K562 (cell line): ENCODE data around the gene SLC38A10. TPM values are rescaled to one million over a fixed set of nuclear protein-coding genes. Genes with fewer than 3 reads are reported as not detected.

ENCODE experiments used
- ATAC-seq: fragments of 200-7000 bp; cut with Tn5 transposase; 3 replicates; pipeline ENCODE4 v1.9.1; 2020; ENCODE audit warnings: moderate library complexity
- BruUV-seq: library from RNA; stranded (reverse); fragments of 400-500 nt; replicated peaks from 2 replicates; lab custom pipeline; 2021; lab: Mats Ljungman, UMichigan
- CTCF ChIA-PET: fragments of 300-600 bp; formaldehyde crosslinking; extraction: SDS; loops from one replicate; lab custom pipeline; 2021; ENCODE audit warnings: low intra/inter-chr PET ratio; lab: Yijun Ruan, JAX
- POLR2A ChIA-PET: fragments of 300-600, 350-650 bp; sonication (Branson Sonifier 250); formaldehyde crosslinking; extraction: SDS; loops from one replicate; lab custom pipeline; 2021; ENCODE audit warnings: antibody characterized with exemption, inconsistent platforms; lab: Yijun Ruan, JAX
- DNase-seq, 4 experiments: peaks; one replicate each; pipeline versions ENCODE4 v3.0.0 to v3.0.0-alpha.2; 2011 to 2018; ENCODE audit warnings: low spot score in 3 of 4, mixed read lengths in 3 of 4; ENCODE audit errors: extremely low read depth in 1 of 4
- FAIRE-seq: peaks from 2 replicates; lab custom pipeline; 2011; peaks lifted over from hg19 to GRCh38; lab: Jason Lieb, UNC
- H2AFZ ChIP-seq: 2 replicates; pipeline ENCODE4 v1.6.0; 2011; ENCODE audit warnings: low read depth, low read length, control low read depth, inconsistent platforms
- H3K27ac ChIP-seq: fragments of 200-600 bp; 3 replicates; pipeline ENCODE4 v1.8.0; 2011; ENCODE audit warnings: low read depth, mild to moderate bottlenecking, control low read depth, inconsistent platforms, low read length, moderate library complexity, mixed read lengths; ENCODE audit errors: extremely low read depth
- H3K27me3 ChIP-seq, 2 experiments: fragments of 300-600 bp in 1 of 2; 2 replicates in 1 of 2; 3 replicates in 1 of 2; pipeline versions ENCODE4 v1.6.0 to v1.8.0; 2011; ENCODE audit warnings: inconsistent platforms in 2 of 2, low read length in 2 of 2, mild to moderate bottlenecking in 1 of 2, mixed read lengths in 1 of 2, moderate library complexity in 1 of 2; ENCODE audit not compliant: control insufficient read depth in 2 of 2, insufficient read depth in 2 of 2
- H3K36me3 ChIP-seq: fragments of 300-600 bp; 3 replicates; pipeline ENCODE4 v1.8.0; 2011; ENCODE audit warnings: mild to moderate bottlenecking, low read length, inconsistent platforms; ENCODE audit not compliant: control insufficient read depth, insufficient read depth
- H3K4me1 ChIP-seq, 2 experiments: fragments of 200-600 bp in 1 of 2; replicated peaks in 1 of 2; 2 replicates in 1 of 2; 3 replicates in 1 of 2; pipeline versions ENCODE4 v1.5.1 to v1.8.0; 2011; ENCODE audit warnings: inconsistent platforms in 2 of 2, low read length in 2 of 2, mild to moderate bottlenecking in 1 of 2, mixed read lengths in 1 of 2, moderate library complexity in 1 of 2; ENCODE audit not compliant: control insufficient read depth in 2 of 2, insufficient read depth in 2 of 2
- H3K4me2 ChIP-seq: 2 replicates; pipeline ENCODE4 v1.6.1; 2011; ENCODE audit warnings: low read length, control low read depth, inconsistent platforms, mixed read lengths; ENCODE audit not compliant: insufficient read depth
- H3K4me3 ChIP-seq: fragments of 200-600 bp; sonication (generic), shearing (Covaris generic); 2 replicates; pipeline ENCODE4 v1.5.1; 2016; ENCODE audit warnings: control low read depth, inconsistent platforms
- H3K79me2 ChIP-seq: fragments of 200-600 bp; 3 replicates; pipeline ENCODE4 v1.8.0; 2011; ENCODE audit warnings: low read length, inconsistent platforms; ENCODE audit not compliant: control insufficient read depth, insufficient read depth
- H3K9ac ChIP-seq, 2 experiments: 2 replicates each; pipeline versions ENCODE4 v1.6.0 to v1.6.1; 2011; ENCODE audit warnings: low read depth in 2 of 2, low read length in 2 of 2, control low read depth in 1 of 2, inconsistent platforms in 1 of 2, mild to moderate bottlenecking in 1 of 2, mixed read lengths in 1 of 2; ENCODE audit not compliant: insufficient read depth in 1 of 2
- H3K9me1 ChIP-seq: one replicate; pipeline ENCODE4 v1.6.0; 2011; ENCODE audit warnings: inconsistent platforms, mild to moderate bottlenecking, low read length, moderate library complexity; ENCODE audit not compliant: control insufficient read depth, insufficient read depth
- H3K9me3 ChIP-seq: replicated peaks from 2 replicates; pipeline ENCODE4 v1.5.1; 2011; ENCODE audit warnings: low read depth, low read length, inconsistent platforms; ENCODE audit not compliant: control insufficient read depth, insufficient read depth
- H4K20me1 ChIP-seq: replicated peaks from 2 replicates; pipeline ENCODE4 v1.6.1; 2011; ENCODE audit warnings: low read length, inconsistent platforms, mixed read lengths; ENCODE audit not compliant: control insufficient read depth, insufficient read depth
- ARID2 ChIP-seq: fragments of 450-650 bp; IDR thresholded peaks from 2 replicates; pipeline ENCODE4 v1.6.1; 2017; ENCODE audit warnings: antibody characterized with exemption, mild to moderate bottlenecking
- C11orf30 ChIP-seq: fragments of 450-650 bp; IDR thresholded peaks from 2 replicates; pipeline ENCODE4 v1.6.1; 2016; ENCODE audit warnings: low read depth, mild to moderate bottlenecking
- EGR1 ChIP-seq: fragments of 450-650 bp; conservative IDR thresholded peaks from 2 replicates; pipeline ENCODE4 v1.6.1; 2017; ENCODE audit warnings: mild to moderate bottlenecking
- GTF2E2 ChIP-seq: fragments of 200-800 bp; sonication (Bioruptor generic); IDR thresholded peaks from 2 replicates; pipeline ENCODE4 v1.6.1; 2016; ENCODE audit warnings: missing genetic modification characterization, missing compliant biosample characterization
- MTA3 ChIP-seq: fragments of 450-650 bp; formaldehyde crosslinking; IDR thresholded peaks from 2 replicates; pipeline ENCODE4 v1.6.1; 2017; ENCODE audit warnings: mild to moderate bottlenecking, borderline replicate concordance
- NCOA2 ChIP-seq, 2 experiments: fragments of 450-650 bp; IDR thresholded peaks; 2 replicates each; pipeline ENCODE4 v1.6.1; 2018; ENCODE audit warnings: mild to moderate bottlenecking in 2 of 2, moderate library complexity in 1 of 2; ENCODE audit not compliant: partially characterized antibody in 2 of 2
- PCBP1 ChIP-seq: fragments of 200-400 bp; formaldehyde crosslinking; IDR thresholded peaks from 2 replicates; pipeline ENCODE4 v1.6.1; 2018; ENCODE audit warnings: mild to moderate bottlenecking, low read depth, low read length; ENCODE audit not compliant: poor library complexity, severe bottlenecking
- RBM22 ChIP-seq: fragments of 200-400 bp; formaldehyde crosslinking; IDR thresholded peaks from 2 replicates; pipeline ENCODE4 v1.6.1; 2018; ENCODE audit warnings: low read length, low read depth; ENCODE audit not compliant: poor library complexity, severe bottlenecking
- SAFB2 ChIP-seq: fragments of 200-400 bp; formaldehyde crosslinking; IDR thresholded peaks from 2 replicates; pipeline ENCODE4 v1.6.1; 2018; ENCODE audit warnings: borderline replicate concordance, low read length, low read depth, moderate library complexity; ENCODE audit not compliant: severe bottlenecking
- SIN3A ChIP-seq, 2 experiments: fragments of 150-350 bp in 1 of 2; IDR thresholded peaks; 2 replicates each; pipeline ENCODE4 v1.6.1; 2011 to 2016; ENCODE audit warnings: borderline replicate concordance in 2 of 2, low read depth in 2 of 2, low read length in 2 of 2, mild to moderate bottlenecking in 2 of 2, moderate library complexity in 2 of 2; ENCODE audit not compliant: control insufficient read depth in 1 of 2
- SNIP1 ChIP-seq: fragments of 450-650 bp; IDR thresholded peaks from 2 replicates; pipeline ENCODE4 v1.7.1; 2017; ENCODE audit warnings: low read depth, mild to moderate bottlenecking
- ZNF668 ChIP-seq: fragments of 250-450 bp; sonication (Bioruptor Pico); IDR thresholded peaks from 2 replicates; pipeline ENCODE4 v1.8.0; 2022; ENCODE audit warnings: mild to moderate bottlenecking, inconsistent platforms
- WGBS: fragments of 100-300 bp; shearing (Covaris generic); methylation state at CpG from one replicate; pipeline ENCODE4 v1.1.6; 2016; ENCODE audit warnings: low coverage, mixed read lengths; ENCODE audit not compliant: insufficient coverage; ENCODE audit errors: missing lambda C conversion rate; 5-methylcytosine and 5-hydroxymethylcytosine counted together
- in situ Hi-C: fragments of 300-500 bp; cut with MboI; formaldehyde crosslinking; loops from 4 replicates; pipeline ENCODE4 v1.15.0; 2018; ENCODE audit warnings: inconsistent platforms, mixed read lengths
- intact Hi-C: fragments of 100-400 bp; cut with micrococcal nuclease; formaldehyde crosslinking; loops from 2 replicates; pipeline ENCODE4 v1.14.2; 2022
- polyA plus RNA-seq, 8 experiments: library from polyadenylated mRNA; depleted of rRNA in 4 of 8; stranded (reverse) in 5 of 8; unstranded in 3 of 8; fragments of >200 nt; fragmentation: Nextera tagmentation in 2 of 8; fragmentation: Illumina TruSeq in 1 of 8; extraction: Ambion mirVana in 2 of 8; extraction: Trizol in 1 of 8; gene quantifications; 2 replicates each; pipeline versions ENCODE4 v1.2.1 to v1.2.3, GENCODE V29; 2011 to 2014; ENCODE audit warnings: inconsistent platforms in 1 of 8, missing spikeins in 1 of 8
- total RNA-seq, 7 experiments: library from RNA; depleted of rRNA in 6 of 7; stranded (reverse); fragments of >200 nt in 6 of 7; fragmentation: Illumina TruSeq in 2 of 7; extraction: Trizol in 2 of 7; gene quantifications; 2 replicates each; pipeline versions ENCODE4 v1.2.1 to v1.2.3, GENCODE V29; 2011 to 2021; ENCODE audit warnings: low replicate concordance in 1 of 7
- TF ChIP-seq, protein P1 (sequence below): fragments of 450-650 bp; IDR thresholded peaks from 2 replicates; pipeline ENCODE4 v1.6.1; 2018; ENCODE audit warnings: mild to moderate bottlenecking, low read depth; ENCODE audit not compliant: partially characterized antibody
- TF ChIP-seq, protein P2 (sequence below): fragments of 250-450 bp; sonication (Bioruptor Pico); IDR thresholded peaks from 2 replicates; pipeline ENCODE4 v1.8.0; 2022; ENCODE audit warnings: moderate library complexity, mild to moderate bottlenecking, inconsistent platforms
- TF ChIP-seq, protein P3 (sequence below): fragments of 450-650 bp; IDR thresholded peaks from 2 replicates; pipeline ENCODE4 v1.7.0; 2016; ENCODE audit warnings: borderline replicate concordance

SLC38A10 gene
- total and polyA plus RNA-seq, 9 of the 15 experiments (the other 6 are each of a cell fraction or from before 2014, with no cell fraction given) = 0.45 to 54.2 (median 13.8) TPM

DNA sequence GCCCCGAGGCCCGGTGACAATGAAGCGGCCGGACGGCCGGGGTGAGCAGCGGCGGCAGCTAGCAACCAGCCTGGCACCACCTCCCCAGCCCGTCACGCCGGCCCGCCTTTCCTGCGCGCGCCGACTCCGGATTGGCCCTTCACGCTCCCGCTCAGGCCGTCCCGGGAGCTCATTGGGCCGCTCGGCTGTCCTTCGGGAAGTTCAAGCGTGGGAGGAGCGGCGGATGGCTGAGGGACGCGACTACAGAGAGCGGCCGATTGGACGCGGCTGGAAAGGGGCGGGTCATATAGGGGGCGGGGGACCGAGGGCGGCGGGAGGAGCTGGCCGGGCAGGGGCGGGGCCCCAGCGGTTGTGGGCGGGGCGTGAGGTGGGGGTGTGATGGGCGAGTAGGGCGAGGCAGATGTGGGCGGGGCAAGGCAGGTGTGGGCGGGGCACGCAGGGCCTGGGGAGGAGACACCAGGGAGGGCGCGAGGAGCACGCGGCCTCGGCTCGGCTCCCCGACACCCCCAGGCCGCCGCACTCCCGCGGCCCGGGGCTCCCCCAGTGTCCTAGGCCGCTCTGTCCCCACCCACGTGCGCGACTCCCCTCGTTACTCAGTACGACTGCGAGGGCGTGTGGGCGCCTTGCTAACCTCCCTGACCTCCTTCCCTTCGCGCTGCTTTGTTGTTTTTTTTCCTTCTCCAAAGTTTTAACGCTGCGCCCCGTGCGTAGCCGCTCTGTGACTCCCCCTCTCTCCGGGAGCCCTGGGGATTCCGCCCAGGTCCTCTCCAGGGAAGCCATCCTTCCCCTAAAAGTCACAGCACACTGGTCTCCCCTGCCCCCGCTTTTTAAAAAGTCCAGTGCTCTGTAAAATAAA, 72.0 kb downstream of the SLC38A10 start, which contains the start of gene CEP131:
Gene CEP131 (minus strand): TSS at position 60 of the 856 bp plus-strand sequence. CDS start 2,909 bp downstream, outside the sequence.
- WGBS = 2% methylated on average over 57 of the region's 79 CpGs
- Histone ChIP-seq H3K4me1 (peaks cover 14 to 41% of the 10 kb centered on the region in 2 experiments), H3K9ac (peak within 1 kb of the TSS; percentile 71 to 92), H3K79me2 (peaks cover 5% of the 10 kb centered on the region; the same call in 2 of the 3 replicates), H3K27me3 (no peaks in the 10 kb centered on the region), H3K36me3 (peaks cover 4% of the 10 kb centered on the region; the same call in 1 of the 3 replicates), H3K27ac (peak within 1 kb of the TSS; percentile 86), H3K9me1 (no peaks in the 10 kb centered on the region), H4K20me1 (no peaks in the 10 kb centered on the region), H3K9me3 (no peaks in the 10 kb centered on the region), H3K4me3 (peak within 1 kb of the TSS; percentile 93), H3K4me2 (peak within 1 kb of the TSS; percentile 82), H2AFZ (peak within 1 kb of the TSS; percentile 95)
- DNase-seq = peak; percentile 98 to 99 (median 98)
- BruUV-seq = no TSS peak
- in situ Hi-C loops (no loop called here), intact Hi-C loops (loop anchor here (10.0 kb wide), 1 partner anchor 238 kb away; no protein-coding TSS in a partner anchor)
- FAIRE-seq = peak; percentile 96
- peak; percentile 100 for ATAC-seq
- POLR2A ChIA-PET = interaction anchor here (0.5 to 1.0 kb wide), 8 partner anchors 12 to 480 kb away, joined by 3 to 4 read pairs (median 3); partner anchors contain the start of genes ACTG1, MRPL12, NDUFAF8 and TEPSIN
- CTCF ChIA-PET = interaction anchor here (0.6 kb wide), 1 partner anchor 93 kb away, joined by 6 read pairs; no protein-coding TSS in a partner anchor
- TF ChIP-seq MTA3 (peak; percentile 22; the same call in 1 of the 2 replicates), RBM22 (no peak), PCBP1 (no peak), EGR1 (peak; percentile 91), ARID2 (no peak), SAFB2 (no peak), NCOA2 (IDR thresholded peaks at IDR 0.05; ENCODE audit: partially characterized antibody in 2 of 2) (no peak), GTF2E2 (no peak), SNIP1 (no peak), C11orf30 (no peak), ZNF668 (CRISPR knock-in tag) (no peak), SIN3A (IDR thresholded peaks at IDR 0.05; ENCODE audit: borderline replicate concordance in 2 of 2, control insufficient read depth in 1 of 2, low read depth in 2 of 2, low read length in 2 of 2) (0 out of 4 replicates have a peak, but pooled peaks of 1 of the 2 experiments have one; percentile 53)
- TF ChIP-seq, protein P1, sequence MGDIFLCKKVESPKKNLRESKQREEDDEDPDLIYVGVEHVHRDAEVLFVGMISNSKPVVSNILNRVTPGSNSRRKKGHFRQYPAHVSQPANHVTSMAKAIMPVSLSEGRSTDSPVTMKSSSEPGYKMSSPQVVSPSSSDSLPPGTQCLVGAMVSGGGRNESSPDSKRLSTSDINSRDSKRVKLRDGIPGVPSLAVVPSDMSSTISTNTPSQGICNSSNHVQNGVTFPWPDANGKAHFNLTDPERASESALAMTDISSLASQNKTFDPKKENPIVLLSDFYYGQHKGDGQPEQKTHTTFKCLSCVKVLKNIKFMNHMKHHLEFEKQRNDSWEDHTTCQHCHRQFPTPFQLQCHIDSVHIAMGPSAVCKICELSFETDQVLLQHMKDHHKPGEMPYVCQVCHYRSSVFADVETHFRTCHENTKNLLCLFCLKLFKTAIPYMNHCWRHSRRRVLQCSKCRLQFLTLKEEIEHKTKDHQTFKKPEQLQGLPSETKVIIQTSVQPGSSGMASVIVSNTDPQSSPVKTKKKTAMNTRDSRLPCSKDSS = no peak
- TF ChIP-seq, protein P2, sequence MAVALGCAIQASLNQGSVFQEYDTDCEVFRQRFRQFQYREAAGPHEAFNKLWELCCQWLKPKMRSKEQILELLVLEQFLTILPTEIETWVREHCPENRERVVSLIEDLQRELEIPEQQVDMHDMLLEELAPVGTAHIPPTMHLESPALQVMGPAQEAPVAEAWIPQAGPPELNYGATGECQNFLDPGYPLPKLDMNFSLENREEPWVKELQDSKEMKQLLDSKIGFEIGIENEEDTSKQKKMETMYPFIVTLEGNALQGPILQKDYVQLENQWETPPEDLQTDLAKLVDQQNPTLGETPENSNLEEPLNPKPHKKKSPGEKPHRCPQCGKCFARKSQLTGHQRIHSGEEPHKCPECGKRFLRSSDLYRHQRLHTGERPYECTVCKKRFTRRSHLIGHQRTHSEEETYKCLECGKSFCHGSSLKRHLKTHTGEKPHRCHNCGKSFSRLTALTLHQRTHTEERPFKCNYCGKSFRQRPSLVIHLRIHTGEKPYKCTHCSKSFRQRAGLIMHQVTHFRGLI = no peak
- TF ChIP-seq, protein P3, sequence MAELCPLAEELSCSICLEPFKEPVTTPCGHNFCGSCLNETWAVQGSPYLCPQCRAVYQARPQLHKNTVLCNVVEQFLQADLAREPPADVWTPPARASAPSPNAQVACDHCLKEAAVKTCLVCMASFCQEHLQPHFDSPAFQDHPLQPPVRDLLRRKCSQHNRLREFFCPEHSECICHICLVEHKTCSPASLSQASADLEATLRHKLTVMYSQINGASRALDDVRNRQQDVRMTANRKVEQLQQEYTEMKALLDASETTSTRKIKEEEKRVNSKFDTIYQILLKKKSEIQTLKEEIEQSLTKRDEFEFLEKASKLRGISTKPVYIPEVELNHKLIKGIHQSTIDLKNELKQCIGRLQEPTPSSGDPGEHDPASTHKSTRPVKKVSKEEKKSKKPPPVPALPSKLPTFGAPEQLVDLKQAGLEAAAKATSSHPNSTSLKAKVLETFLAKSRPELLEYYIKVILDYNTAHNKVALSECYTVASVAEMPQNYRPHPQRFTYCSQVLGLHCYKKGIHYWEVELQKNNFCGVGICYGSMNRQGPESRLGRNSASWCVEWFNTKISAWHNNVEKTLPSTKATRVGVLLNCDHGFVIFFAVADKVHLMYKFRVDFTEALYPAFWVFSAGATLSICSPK = no peak
